Endodermal cell (in vitro differentiated cells): ENCODE results near the gene OLFML2A. TPM values are rescaled to one million over a fixed set of nuclear protein-coding genes. Genes with fewer than 3 reads are reported as not detected.

ENCODE experiments used
- DNase-seq: peaks from one replicate; pipeline ENCODE4 v3.0.0-alpha.2; 2017
- H3K27ac ChIP-seq: 2 replicates; pipeline ENCODE4 v1.5.1; 2013; ENCODE audit warnings: mild to moderate bottlenecking, low read depth, low read length, moderate library complexity
- H3K27me3 ChIP-seq: 2 replicates; pipeline ENCODE4 v1.6.1; 2013; ENCODE audit warnings: mild to moderate bottlenecking, low read length, moderate library complexity; ENCODE audit not compliant: insufficient read depth, control insufficient read depth, poor library complexity, severe bottlenecking
- H3K36me3 ChIP-seq: 2 replicates; pipeline ENCODE4 v1.7.0; 2013; ENCODE audit warnings: mild to moderate bottlenecking, low read length, moderate library complexity; ENCODE audit not compliant: control insufficient read depth, insufficient read depth
- H3K4me1 ChIP-seq: one replicate; pipeline ENCODE4 v1.7.0; 2013; ENCODE audit warnings: low read length; ENCODE audit not compliant: control insufficient read depth, insufficient read depth
- H3K4me3 ChIP-seq: 2 replicates; pipeline ENCODE4 v1.5.1; 2013; ENCODE audit warnings: mild to moderate bottlenecking, low read length, moderate library complexity
- H3K9ac ChIP-seq: 2 replicates; pipeline ENCODE4 v1.6.1; 2013; ENCODE audit warnings: mild to moderate bottlenecking, low read length, moderate library complexity; ENCODE audit not compliant: poor library complexity, severe bottlenecking; ENCODE audit errors: extremely low read depth
- H3K9me3 ChIP-seq: 2 replicates; pipeline ENCODE4 v1.6.1; 2013; ENCODE audit warnings: mild to moderate bottlenecking, low read length, moderate library complexity; ENCODE audit not compliant: control insufficient read depth
- H3K27ac Mint-ChIP-seq: 2 replicates; pipeline ENCODE4 v1.8.0; 2020; ENCODE audit warnings: mixed read lengths
- H3K27me3 Mint-ChIP-seq: 2 replicates; pipeline ENCODE4 v1.8.0; 2021; ENCODE audit warnings: mild to moderate bottlenecking, mixed read lengths; ENCODE audit not compliant: insufficient read depth
- H3K36me3 Mint-ChIP-seq: 2 replicates; pipeline ENCODE4 v1.8.0; 2020; ENCODE audit warnings: low read depth, mixed read lengths
- H3K4me1 Mint-ChIP-seq: 2 replicates; pipeline ENCODE4 v1.8.0; 2020; ENCODE audit warnings: mixed read lengths
- H3K4me3 Mint-ChIP-seq: 2 replicates; pipeline ENCODE4 v1.8.0; 2020; ENCODE audit warnings: mild to moderate bottlenecking, moderate library complexity, mixed read lengths
- H3K9me3 Mint-ChIP-seq: 2 replicates; pipeline ENCODE4 v1.8.0; 2020; ENCODE audit warnings: mild to moderate bottlenecking, mixed read lengths
- WGBS, 2 experiments: methylation state at CpG; one replicate each; pipeline versions ENCODE4 v1.1.5 to v1.1.7; 2013; ENCODE audit warnings: missing lambda C conversion rate in 2 of 2, mixed read lengths in 1 of 2; ENCODE audit not compliant: insufficient coverage in 1 of 2, insufficient read length in 1 of 2; 5-methylcytosine and 5-hydroxymethylcytosine counted together
- total RNA-seq, 2 donors: library from RNA; stranded (reverse); fragmentation: NEBNext Ultra II Directional in 1 of 2; extraction: Animal tissue kit (Norgen Biotek cat#: 25700) in 1 of 2; gene quantifications; 2 replicates in 1 of 2; 3 replicates in 1 of 2; pipeline ENCODE4 v1.2.1, GENCODE V29; 2021
- TF ChIP-seq, protein P1 (sequence below): fragments of 200-600 bp; sonication (generic); conservative IDR thresholded peaks from 2 replicates; pipeline ENCODE4 v1.5.0; 2021; ENCODE audit warnings: antibody characterized with exemption, mild to moderate bottlenecking

The OLFML2A gene
- total RNA-seq, 2 donors from 2014 or later: 28.1 to 31.2 TPM

- peak overlapping the region; percentile 52 for H3K27ac Mint-ChIP-seq
- Histone ChIP-seq H3K27ac (peak overlapping the region; percentile 32), H3K27me3 (no peaks in the 10 kb centered on the region), H3K4me3 (no peak overlapping the region), H3K36me3 (no peaks in the 10 kb centered on the region), H3K9me3 (no peaks in the 10 kb centered on the region), H3K9ac (no peak overlapping the region), H3K4me1 (peaks cover 5% of the 10 kb centered on the region)
- H3K9me3 Mint-ChIP-seq: no peaks in the 10 kb centered on the region
- H3K36me3 Mint-ChIP-seq: no peaks in the 10 kb centered on the region
- DNase-seq: peak; percentile 87
- peaks cover 8% of the 10 kb centered on the region for H3K4me1 Mint-ChIP-seq
- TF ChIP-seq, protein P1, sequence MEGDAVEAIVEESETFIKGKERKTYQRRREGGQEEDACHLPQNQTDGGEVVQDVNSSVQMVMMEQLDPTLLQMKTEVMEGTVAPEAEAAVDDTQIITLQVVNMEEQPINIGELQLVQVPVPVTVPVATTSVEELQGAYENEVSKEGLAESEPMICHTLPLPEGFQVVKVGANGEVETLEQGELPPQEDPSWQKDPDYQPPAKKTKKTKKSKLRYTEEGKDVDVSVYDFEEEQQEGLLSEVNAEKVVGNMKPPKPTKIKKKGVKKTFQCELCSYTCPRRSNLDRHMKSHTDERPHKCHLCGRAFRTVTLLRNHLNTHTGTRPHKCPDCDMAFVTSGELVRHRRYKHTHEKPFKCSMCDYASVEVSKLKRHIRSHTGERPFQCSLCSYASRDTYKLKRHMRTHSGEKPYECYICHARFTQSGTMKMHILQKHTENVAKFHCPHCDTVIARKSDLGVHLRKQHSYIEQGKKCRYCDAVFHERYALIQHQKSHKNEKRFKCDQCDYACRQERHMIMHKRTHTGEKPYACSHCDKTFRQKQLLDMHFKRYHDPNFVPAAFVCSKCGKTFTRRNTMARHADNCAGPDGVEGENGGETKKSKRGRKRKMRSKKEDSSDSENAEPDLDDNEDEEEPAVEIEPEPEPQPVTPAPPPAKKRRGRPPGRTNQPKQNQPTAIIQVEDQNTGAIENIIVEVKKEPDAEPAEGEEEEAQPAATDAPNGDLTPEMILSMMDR: peak; percentile 45
- no peaks in the 10 kb centered on the region for H3K27me3 Mint-ChIP-seq
- H3K4me3 Mint-ChIP-seq: no peak overlapping the region
- 83 to 87% methylated on average over 13 to 18 of the region's 18 CpGs for WGBS, 2 experiments
Measured at GRCh38 chr9:124818431-124819281, 41.7 kb downstream of the OLFML2A start.

DNA sequence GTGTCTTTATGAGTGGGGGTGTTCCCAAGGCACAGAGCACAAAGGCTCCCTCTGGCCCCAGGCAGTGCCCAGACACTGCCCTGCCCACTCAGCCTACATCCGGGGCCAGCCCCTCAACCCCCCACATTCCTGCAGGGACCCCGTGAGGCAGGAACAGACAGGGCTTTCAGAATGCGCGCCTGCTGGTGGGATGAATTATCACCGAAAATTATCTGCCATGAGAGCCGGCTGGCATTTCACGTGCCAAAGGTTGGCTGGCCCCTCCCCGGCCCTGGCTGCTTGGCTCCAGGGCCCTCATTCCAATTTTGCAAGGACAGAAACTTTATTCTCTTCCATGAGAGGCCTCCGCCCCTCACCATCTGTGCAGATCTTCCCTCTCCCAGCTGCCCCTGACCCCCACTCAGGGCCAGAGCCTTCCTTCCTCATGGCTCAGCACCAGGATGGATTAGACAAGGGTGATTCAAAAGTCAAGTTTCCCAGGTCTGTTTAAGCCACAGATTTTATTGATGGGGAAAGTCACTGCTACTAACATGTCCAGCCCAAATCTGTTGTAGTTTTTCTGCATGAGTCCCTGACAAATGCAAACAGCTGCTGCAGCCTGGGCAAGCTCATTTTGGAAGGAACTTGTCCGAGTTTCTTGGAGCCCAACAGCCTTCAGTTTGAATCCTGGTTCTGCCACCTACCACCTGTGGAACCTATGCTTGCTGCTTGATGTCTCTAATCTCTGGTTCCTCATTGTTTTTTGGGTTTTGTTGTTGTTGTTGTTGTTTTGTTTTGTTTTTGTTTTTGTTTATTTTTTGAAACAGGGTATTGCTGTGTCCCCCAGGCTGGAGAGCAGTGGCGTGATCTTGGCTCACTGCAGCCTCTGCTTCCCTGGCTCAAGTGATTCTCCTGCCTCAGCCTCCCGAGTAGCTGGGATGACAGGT, 44.0 kb downstream of the OLFML2A start:
- Histone ChIP-seq H3K9ac (no peak overlapping the region), H3K27me3 (no peaks in the 10 kb centered on the region), H3K4me1 (peaks cover 5% of the 10 kb centered on the region), H3K9me3 (peaks cover under 1% of the 10 kb centered on the region), H3K27ac (peak overlapping the region; percentile 32), H3K36me3 (no peaks in the 10 kb centered on the region), H3K4me3 (no peak overlapping the region)
- TF ChIP-seq, protein P1: no peak
- WGBS, 2 experiments: 80 to 85% methylated on average over 10 to 12 of the region's 12 CpGs
- Mint-ChIP-seq H3K36me3 (no peaks in the 10 kb centered on the region), H3K4me3 (no peak overlapping the region), H3K27ac (no peak overlapping the region), H3K4me1 (peaks cover 4% of the 10 kb centered on the region), H3K9me3 (peaks cover 6% of the 10 kb centered on the region), H3K27me3 (no peaks in the 10 kb centered on the region)
- no peak for DNase-seq

GRCh38 chr9:124828489-124829333, 51.8 kb downstream of the OLFML2A start:
- no peak overlapping the region for H3K27ac Mint-ChIP-seq
- Histone ChIP-seq H3K27me3 (no peaks in the 10 kb centered on the region), H3K9me3 (peaks cover 4% of the 10 kb centered on the region), H3K36me3 (no peaks in the 10 kb centered on the region), H3K27ac (no peak overlapping the region), H3K9ac (no peak overlapping the region), H3K4me1 (peaks cover 3% of the 10 kb centered on the region), H3K4me3 (no peak overlapping the region)
- no peaks in the 10 kb centered on the region for H3K27me3 Mint-ChIP-seq
- DNase-seq: no peak
- peaks cover 13% of the 10 kb centered on the region for H3K9me3 Mint-ChIP-seq
- peaks cover 12% of the 10 kb centered on the region for H3K4me1 Mint-ChIP-seq
- H3K4me3 Mint-ChIP-seq: no peak overlapping the region
- 71 to 74% methylated on average over 1 to 2 of the region's 2 CpGs for WGBS, 2 experiments
- H3K36me3 Mint-ChIP-seq: no peaks in the 10 kb centered on the region
- TF ChIP-seq, protein P1: no peak
